ENCODE data around the gene MAP3K6. TPM values are rescaled to one million over a fixed set of nuclear protein-coding genes. Genes with fewer than 3 reads are reported as not detected.

Gene MAP3K6
- total RNA-seq, 1 donor from 2014 or later = 1.1 TPM

GRCh38 chr1:27346991-27347624 lies 19.7 kb downstream of the MAP3K6 start:
- no peak for DNase-seq (ENCODE audit: low spot score, unreplicated experiment)
- Mint-ChIP-seq H3K4me3 (ENCODE audit: low read depth) (no peak overlapping the region), H3K27me3 (peaks cover 44% of the 10 kb centered on the region), H3K4me1 (ENCODE audit: low read depth) (peaks cover 10% of the 10 kb centered on the region), H3K9me3 (ENCODE audit: low read depth) (no peaks in the 10 kb centered on the region), H3K36me3 (ENCODE audit: insufficient read depth) (no peaks in the 10 kb centered on the region), H3K27ac (peak overlapping the region; percentile 23)
- no peak for TF ChIP-seq CTCF (IDR thresholded peaks at IDR 0.05; ENCODE audit: unreplicated experiment)

DNA sequence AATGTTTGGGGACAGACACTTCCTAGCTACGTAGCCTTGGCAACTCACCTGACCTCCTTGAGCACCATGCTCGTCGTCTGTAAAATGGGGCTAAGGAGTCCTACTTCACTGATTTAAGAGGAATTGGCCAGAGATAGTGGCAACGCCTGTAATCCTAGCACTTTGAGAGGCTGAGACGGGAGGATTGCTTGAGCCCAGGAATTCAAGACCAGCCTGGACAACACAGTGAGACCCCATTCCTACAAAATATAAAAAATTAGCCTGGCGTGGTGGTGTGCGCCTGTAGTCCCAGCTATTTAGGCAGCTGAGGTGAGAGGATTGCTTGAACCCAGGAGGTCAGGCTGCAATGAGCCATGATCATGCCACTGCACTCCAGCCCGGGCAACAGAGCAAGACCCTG lies 20.4 kb downstream of the MAP3K6 start:
- Mint-ChIP-seq H3K27ac (no peak overlapping the region), H3K27me3 (peaks cover 36% of the 10 kb centered on the region), H3K4me1 (ENCODE audit: low read depth) (peaks cover 14% of the 10 kb centered on the region), H3K4me3 (ENCODE audit: low read depth) (no peak overlapping the region), H3K9me3 (ENCODE audit: low read depth) (no peaks in the 10 kb centered on the region), H3K36me3 (ENCODE audit: insufficient read depth) (no peaks in the 10 kb centered on the region)
- TF ChIP-seq CTCF (IDR thresholded peaks at IDR 0.05; ENCODE audit: unreplicated experiment) = no peak
- no peak for DNase-seq (ENCODE audit: low spot score, unreplicated experiment)

DNA sequence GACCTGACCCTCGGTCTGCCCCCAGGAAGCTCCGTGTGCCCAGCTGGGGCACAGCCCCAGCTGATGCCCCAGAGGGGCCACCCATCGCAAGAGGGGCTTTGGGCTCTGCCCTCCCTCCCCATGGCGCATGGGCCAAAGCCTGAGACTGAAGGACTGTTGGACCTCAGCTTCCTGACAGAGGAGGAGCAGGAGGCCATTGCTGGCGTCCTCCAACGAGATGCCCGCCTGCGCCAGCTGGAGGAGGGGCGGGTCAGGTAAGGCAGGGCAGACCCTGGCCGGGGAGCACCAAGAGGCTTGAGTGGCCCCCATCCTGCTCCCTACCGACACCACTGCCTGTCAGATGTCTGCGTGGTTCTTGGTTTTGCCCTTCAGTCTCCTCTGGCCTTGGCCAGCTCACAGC lies 21.5 kb downstream of the MAP3K6 start:
- H3K9me3 Mint-ChIP-seq (ENCODE audit: low read depth) = no peaks in the 10 kb centered on the region
- H3K27me3 Mint-ChIP-seq = peaks cover 25% of the 10 kb centered on the region
- H3K27ac Mint-ChIP-seq = no peak overlapping the region
- H3K36me3 Mint-ChIP-seq (ENCODE audit: insufficient read depth) = no peaks in the 10 kb centered on the region
- peaks cover 14% of the 10 kb centered on the region for H3K4me1 Mint-ChIP-seq (ENCODE audit: low read depth)
- no peak overlapping the region for H3K4me3 Mint-ChIP-seq (ENCODE audit: low read depth)
- DNase-seq (ENCODE audit: low spot score, unreplicated experiment) = no peak
- TF ChIP-seq CTCF (IDR thresholded peaks at IDR 0.05; ENCODE audit: unreplicated experiment) = no peak

DNA sequence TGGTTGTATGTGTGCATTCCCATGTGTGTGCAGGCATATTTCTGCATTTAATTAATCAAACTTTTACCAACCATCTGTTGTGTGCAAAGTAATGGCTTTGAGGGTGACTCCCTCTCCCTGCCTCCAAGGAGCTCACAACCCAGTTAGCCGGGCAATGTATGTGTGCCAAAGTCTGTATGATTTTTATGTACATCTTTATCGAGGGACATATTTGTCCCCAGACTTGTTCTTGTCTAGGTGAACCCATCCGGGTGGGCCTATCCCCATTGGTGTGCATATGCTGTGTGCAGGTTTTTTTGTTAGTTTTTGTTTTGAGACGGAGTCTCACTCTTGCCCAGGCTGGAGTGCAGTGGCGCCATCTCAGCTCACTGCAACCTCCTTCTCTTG lies 23.1 kb downstream of the MAP3K6 start:
- Mint-ChIP-seq H3K4me1 (ENCODE audit: low read depth) (peaks cover 14% of the 10 kb centered on the region), H3K27me3 (peaks cover 18% of the 10 kb centered on the region), H3K27ac (no peak overlapping the region), H3K36me3 (ENCODE audit: insufficient read depth) (peaks cover 4% of the 10 kb centered on the region), H3K9me3 (ENCODE audit: low read depth) (no peaks in the 10 kb centered on the region), H3K4me3 (ENCODE audit: low read depth) (peak overlapping the region; percentile 39)
- no peak for DNase-seq (ENCODE audit: low spot score, unreplicated experiment)
- no peak for TF ChIP-seq CTCF (IDR thresholded peaks at IDR 0.05; ENCODE audit: unreplicated experiment)

- Mint-ChIP-seq H3K9me3 (ENCODE audit: low read depth) (no peaks in the 10 kb centered on the region), H3K36me3 (ENCODE audit: insufficient read depth) (peaks cover 4% of the 10 kb centered on the region), H3K4me1 (ENCODE audit: low read depth) (peaks cover 14% of the 10 kb centered on the region), H3K4me3 (ENCODE audit: low read depth) (peak overlapping the region; percentile 66), H3K27me3 (peaks cover 17% of the 10 kb centered on the region), H3K27ac (peak overlapping the region; percentile 33)
- TF ChIP-seq CTCF (IDR thresholded peaks at IDR 0.05; ENCODE audit: unreplicated experiment) = no peak
- DNase-seq (ENCODE audit: low spot score, unreplicated experiment) = no peak
Observed at GRCh38 chr1:27342778-27343638, 23.8 kb downstream of the MAP3K6 start.
